ENCODE results near the gene FAM114A1.
"Not testable (repeated sequence)": the region's sequence is repeated elsewhere in the genome, so short reads cannot be mapped to it uniquely, and the experiment has no call there.

The FAM114A1 gene

DNA sequence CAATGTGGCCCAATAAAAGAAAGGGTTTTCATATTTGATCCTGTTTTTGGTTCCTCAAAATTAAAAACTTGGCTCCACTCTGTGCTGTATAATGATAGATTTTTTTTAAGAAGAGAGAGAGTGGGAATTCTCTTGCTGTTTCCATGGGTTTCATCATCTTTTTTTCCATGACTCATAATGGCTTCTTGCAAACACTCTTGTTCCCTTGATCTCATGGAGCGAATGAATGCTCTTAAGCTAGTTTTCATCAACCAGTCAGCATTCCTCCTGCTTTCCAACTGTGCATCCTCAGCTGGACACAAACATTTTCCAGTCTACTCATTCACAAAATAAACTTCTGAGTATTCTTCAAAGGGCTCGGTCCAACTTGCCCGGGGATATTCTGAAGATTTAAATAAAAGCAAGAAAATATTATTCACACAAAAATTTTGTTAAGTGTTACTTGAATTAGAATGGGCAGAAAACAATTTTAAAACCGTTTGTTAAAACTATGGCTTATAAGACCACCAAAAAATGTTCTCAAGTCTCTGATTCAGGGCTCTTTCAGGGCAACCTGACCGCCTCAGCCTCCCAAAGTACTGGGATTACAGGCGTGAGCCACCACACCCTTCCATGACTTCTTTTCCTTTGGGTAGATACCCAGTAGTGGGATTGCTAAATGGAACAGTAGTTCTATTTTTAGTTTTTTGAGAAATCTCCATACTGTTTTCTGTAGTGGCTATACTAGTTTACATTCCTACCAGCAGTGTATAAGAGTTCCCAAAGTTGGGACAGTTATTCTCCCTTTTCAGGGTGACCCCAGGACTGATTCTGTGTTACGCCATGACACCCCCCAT is 99.9 kb downstream of the FAM114A1 start:
- DNase-seq (ENCODE audit: low read depth, low spot score) = no peak

DNA sequence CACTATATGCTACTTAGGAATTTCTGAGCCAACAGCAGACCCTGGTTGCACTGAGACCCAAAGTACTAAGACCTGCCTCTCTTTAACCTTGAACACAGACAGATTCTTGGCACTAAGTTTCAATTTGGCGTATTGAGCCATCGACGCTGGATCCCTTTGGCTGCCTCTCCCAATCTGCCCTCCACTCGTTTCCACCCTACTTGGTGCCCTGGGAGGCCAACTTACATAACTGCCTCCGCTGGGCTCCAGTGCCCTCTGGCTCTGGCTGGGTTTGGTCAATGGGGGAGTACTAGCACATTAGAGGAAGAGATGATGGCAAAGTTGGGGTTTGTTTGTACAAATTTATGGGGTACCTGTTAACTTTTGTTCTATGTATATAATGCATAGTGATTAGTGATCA is 101.1 kb downstream of the FAM114A1 start:
- no peak for DNase-seq (ENCODE audit: low read depth, low spot score)

DNA sequence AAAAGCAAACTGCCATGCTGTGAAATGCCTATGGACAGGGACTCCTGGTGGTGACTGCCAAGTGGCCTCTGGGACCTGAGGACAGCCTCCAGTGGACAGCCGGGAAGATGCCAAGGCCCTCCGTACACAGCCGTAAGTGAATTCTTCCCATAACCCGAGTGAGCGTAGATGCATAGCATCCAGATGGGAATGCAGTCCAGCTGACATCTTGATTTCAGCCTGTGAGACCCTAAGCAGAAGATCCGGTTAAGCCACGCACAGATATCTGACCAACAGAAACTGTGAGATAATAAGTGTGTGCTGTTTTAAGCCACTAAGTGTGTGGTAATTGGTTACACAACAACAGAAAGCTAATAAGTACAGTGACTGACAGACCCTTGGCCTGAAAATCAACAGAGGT is 108.7 kb downstream of the FAM114A1 start:
- no peak for DNase-seq (ENCODE audit: low read depth, low spot score)

DNA sequence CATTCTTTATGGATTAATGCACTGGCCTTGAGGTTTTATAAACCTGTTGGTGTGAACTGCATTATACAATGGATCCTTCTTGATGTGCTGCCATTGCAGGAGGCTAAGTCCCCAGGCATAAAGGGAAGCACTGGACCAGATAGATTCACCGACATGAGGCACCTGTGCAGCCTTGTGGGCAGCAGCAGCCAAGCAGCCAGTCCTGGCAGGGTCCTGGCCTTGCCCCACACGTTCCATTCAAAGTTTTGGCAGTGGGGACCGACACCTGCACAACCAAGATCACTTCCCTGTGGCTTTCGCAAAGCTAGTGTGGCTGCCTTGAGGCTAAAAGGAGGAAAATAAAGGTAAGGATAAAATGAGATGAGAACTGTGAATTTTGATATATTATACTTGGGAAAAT is 111.5 kb downstream of the FAM114A1 start:
- DNase-seq (ENCODE audit: low read depth, low spot score) = no peak

DNA sequence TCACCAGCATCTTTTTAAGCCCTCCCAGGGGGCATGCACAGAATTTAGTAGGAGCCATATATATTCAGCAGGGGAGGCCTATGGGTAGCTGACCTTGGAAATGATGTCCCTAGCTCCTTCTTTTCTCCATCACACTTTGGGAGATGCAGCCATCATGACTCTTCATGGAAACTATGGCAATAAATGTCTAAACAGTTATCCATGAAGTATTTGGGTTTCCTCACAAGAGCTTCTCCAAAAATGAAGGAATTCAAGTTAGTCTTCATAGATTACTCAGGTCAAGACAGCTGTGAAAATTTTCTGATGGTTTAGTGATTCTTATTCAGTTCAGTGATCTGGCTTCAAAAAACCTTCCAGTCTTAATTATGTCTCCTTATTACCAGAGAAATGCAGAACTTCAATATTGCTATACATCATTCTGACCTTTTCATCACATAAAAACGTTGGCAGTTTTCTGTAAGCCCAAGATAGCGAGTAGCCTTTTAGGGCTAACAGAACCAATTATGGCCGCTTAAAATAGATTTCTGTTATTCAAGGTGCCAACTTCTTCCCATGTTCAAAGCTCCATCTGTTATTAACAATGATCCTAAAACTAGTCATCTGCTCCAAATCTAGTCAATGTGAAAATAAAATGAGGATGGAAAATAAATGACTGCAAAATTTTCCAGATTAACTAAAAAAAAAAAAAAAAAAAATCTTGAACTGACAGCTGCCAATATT is 112.1 kb downstream of the FAM114A1 start:
- no peak for DNase-seq (ENCODE audit: low read depth, low spot score)

DNA sequence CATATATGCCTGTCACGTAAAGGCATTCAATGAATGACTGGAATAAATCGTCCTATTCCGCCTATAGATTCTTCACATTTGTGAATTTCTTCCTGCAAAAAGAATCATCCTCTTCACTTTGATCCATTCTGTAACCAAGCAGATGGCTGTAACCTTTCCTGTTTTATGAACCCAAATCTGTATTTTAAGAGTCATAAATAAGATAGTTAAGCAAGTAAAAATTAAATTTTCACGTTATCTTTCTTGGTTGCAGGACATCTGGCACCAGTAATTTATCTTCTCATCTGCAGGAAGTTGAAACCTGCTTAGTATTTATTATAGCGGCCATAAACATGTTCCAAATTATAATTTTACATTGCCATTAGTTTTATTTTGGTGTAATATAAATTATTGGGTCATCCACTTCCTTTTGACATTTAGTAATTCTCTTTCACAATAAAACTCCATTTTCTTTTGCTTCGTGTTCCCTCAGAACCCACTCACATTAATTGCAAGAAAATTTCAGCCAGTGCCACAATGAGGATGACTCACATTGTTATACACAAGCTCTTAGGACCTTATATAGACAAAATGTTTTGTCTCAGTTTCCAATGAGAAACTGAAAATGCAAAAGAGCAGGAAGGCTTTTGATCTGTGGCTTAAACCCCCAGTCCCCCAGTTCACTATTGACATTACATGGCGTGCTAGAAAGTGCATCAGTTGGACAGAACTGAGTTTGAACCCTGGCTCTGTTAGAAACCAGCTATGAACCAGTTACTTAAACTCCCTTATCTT is 113.5 kb downstream of the FAM114A1 start:
- no peak for DNase-seq (ENCODE audit: low read depth, low spot score)

DNA sequence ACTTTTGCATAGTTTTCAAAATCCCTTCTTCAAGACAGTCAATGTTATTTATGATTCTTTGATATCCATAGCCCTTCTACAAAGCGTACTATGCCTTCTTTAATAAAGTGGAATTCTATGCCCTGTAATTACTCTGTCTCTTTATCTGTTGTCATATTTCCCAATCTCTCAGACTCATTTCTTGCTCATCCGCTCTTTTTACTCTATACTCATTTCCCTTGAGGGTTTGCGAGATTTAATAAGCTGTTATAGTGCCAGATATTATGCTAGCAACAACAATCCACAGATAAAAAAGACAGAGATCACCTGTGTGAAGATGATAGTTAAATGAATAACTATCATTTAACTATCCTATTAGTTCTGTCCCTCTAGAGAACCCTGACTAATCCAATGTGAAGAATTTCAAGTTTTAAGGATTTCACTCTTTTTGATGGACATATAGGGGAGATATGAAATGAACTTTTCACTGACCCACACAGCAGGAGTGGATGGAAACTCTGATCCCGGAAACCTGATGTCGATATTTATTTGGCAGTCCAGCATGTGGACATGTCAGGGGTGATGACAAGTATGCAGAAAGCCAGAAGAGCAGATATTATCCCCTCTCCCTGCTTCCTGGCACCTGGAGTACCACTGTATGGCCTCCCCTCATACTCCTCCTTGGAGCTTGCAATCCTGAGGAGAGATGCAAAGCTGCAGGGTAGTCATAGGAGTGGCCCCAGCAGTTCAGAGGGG is 114.9 kb downstream of the FAM114A1 start:
- no peak for DNase-seq (ENCODE audit: low read depth, low spot score)

DNA sequence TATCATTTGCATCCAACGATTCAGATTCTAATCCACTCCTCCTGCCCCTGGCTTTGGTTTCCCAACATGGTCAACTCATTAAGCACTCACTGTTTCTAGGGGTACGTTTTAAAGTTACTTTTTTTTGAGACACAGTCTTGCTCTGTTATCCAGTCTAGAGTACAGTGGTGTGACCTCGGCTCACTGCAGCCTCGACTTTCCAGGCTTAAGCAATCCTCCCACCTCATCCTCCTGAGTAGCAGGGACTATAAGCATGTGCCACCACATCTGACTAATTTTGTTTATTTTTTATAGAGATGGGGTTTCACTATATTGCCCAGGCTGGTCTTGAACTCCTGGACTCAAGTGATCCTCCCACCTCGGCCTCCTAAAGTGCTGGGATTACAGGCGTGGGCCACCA is 115.7 kb downstream of the FAM114A1 start:
- DNase-seq (ENCODE audit: low read depth, low spot score) = no peak

DNA sequence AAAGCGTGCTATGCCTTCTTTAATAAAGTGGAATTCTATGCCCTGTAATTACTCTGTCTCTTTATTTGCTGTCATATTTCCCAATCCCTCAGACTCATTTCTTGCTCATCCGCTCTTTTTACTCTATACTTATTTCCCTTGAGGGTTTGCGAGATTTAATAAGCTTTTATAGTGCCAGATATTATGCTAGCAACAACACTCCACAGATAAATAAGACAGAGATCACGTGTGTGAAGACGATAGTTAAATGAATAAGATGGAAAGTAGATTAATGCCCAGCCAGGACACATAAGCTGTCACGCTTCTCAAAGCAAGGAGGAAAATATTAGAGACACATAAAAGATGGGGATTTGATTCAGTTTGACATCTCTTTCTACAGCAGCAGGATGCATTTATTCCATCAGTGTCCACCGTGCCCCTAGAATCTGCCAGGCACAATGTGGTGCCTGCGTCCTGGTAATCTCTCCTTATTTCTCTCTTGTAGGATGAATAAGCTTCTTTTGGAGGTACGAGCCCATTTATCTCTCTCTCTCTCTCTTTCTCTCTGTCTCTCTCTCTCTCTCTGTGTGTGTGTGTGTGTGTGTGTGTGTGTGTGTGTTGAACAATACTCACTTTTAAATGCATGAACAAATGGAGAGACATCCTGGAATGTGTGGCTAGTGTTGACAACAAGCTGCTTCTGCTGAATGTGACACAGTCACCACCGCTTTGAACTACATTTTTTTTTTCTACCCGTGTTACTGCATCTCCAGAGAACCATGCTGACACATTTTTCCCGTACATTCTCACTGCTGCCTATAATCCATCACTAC is 116.4 kb downstream of the FAM114A1 start:
- no peak for DNase-seq (ENCODE audit: low read depth, low spot score)

DNA sequence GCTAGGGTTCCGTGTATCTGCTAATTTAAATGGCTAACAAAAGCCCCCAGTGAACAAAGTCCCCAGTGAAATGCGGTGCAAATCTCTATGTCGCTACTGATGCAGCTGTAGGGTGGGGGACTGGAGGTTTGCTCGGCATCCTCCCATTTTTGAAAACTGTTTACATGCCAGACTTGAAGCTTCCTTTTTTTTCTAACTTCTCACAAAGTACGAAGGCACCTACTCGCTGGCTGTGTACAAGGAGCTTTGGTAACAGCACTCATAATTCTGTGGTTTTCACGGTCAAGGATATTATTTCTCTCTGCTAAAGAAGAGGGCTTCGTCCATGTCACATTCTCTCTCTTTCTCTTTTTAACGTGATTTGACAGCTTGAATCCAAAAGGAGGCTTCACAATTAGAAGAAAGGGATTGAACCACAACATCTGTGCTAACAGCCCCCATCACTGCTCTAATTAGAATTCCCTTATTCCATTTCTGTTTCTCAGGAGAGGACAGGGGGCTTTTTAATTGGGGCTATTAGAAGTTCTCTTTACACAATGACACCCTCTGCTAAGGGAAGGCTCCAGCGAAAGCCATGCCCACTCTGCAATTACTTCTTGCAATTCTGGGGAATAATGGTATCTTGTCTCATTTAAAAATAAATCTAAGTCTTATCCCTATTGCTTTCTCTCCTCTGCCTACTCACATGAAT is 117.9 kb downstream of the FAM114A1 start:
- DNase-seq (ENCODE audit: low read depth, low spot score) = no peak

DNA sequence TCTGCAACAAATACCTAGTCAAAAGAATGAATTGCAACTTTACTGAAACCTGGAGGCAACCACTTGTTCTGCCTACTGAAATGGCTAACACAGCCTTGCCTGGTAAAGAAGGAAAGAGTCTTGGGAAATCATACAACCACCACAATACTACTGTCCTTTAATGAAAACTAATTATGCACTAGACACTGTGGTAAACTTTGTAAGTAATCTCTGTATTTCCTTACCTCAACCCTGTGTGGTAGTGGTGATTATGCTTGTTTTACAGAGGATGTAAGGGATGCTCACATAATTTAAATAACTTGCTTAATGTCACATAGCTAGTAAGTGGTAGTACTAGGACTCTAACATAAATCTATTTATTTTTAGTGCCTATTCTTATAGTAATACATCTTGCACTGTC is 119.9 kb downstream of the FAM114A1 start:
- DNase-seq (ENCODE audit: low read depth, low spot score) = no peak

DNA sequence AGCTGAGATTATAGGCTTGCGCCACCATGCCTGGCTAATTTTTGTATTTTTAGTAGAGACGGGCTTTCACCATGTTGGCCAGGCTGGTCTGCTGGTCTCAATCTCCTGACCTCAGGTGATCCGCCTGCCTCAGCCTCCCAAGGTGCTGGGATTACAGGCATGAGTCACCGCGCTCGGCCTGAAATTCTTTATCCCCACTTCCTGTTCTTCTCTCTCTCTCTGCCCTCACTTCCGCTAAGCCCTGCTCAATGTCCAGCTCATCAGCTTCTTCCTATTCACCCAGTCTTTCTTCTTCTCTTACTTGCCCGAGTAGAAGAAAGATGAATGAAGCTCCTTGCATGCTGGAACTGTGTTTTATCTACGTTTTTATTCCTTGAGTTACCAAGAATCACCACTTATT is 120.7 kb downstream of the FAM114A1 start:
- not testable (repeated sequence) for DNase-seq (ENCODE audit: low read depth, low spot score)

DNA sequence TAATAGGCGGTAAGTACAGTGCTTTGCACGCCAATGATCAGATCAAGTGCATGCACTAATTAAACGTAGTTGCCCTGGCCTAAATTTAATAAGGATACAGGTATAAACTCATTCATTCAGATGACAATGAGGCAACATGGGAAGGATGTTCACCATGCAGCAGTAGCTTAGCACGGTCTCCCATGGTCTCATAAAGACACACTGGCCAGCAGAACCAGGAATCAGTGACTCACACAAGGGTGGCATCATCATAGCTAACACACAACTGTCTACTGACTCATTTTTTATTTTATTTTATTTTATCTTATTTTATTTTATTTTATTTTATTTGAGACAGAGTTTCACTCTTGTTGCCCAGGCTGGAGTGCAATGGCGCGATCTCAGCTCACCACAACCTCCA is 121.9 kb downstream of the FAM114A1 start:
- no peak for DNase-seq (ENCODE audit: low read depth, low spot score)

DNA sequence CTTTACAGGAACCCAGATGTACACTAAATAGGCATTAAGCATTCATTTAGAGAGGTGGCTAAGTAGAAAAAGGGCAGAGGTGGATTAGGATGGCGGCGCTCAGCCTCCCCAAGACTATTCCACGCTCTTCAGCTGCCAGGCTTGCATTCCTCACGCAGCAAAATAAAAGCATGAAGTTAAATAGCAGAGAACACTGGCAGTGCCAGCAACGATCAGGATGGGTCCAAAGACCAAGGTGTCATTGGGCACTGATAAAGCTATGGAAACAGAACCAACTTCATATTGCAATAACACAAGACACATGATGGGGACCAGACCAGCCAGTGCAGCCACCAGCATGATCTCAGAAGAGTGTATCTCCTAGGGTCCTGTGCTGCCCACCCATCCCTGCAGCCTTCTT is 122.6 kb downstream of the FAM114A1 start:
- no peak for DNase-seq (ENCODE audit: low read depth, low spot score)

DNA sequence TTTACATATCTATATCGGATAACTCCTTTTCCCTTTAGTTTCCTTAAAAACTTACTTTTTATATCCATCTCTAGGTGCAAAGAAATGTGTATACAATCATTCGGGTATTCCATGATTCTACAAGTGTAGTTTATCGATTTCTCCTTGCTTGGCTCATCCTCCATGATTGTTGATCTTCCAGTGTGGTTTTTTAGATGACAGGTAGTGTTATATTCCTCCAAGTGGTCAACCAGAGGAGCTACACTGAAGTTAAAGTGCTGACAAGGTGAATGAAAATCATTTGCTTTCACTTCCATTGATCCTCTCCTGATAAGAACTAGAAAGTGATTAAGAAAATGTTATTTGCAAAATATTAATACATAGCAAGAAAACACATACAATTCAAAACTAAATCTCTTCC is 126.1 kb downstream of the FAM114A1 start:
- DNase-seq (ENCODE audit: low read depth, low spot score) = no peak

DNA sequence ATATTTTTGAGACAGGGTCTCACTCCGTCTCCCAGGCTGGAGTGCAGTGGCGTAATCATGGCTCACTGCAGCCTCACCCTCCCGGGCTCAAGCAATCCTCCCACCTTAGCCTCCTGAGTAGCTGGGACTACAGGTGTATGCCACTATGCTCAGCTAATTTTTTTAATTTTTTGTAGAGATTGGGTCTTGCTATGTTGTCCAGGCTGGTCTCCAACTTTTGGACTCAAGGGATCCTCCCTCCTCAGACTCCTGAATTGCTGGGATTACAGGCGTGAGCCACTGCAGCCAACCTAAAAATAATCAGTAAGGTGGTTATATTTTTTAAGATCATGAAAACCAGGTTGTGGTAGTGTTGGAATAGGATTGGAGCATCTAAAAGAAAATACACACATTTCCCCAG is 126.5 kb downstream of the FAM114A1 start:
- no peak for DNase-seq (ENCODE audit: low read depth, low spot score)
